NCI-H2196 (cell line): Measurements from ENCODE around the gene AATF.

Experiments used
- DNase-seq: peaks from one replicate; lab custom pipeline; 2025; ENCODE audit not compliant: unreplicated experiment; lab: John Stamatoyannopoulos, UW

AATF gene

GRCh38 chr17:37043201-37043600, 94.4 kb downstream of the AATF start:
- DNase-seq: no peak

- no peak for DNase-seq
Observed at GRCh38 chr17:37045351-37045922, 96.7 kb downstream of the AATF start.

- peak; percentile 67 for DNase-seq
Observed at GRCh38 chr17:37047631-37048104, 98.9 kb downstream of the AATF start.

- no peak for DNase-seq
Observed at GRCh38 chr17:37048811-37049210, 100.1 kb downstream of the AATF start.

- no peak for DNase-seq
Observed at GRCh38 chr17:37050920-37051319, 102.2 kb downstream of the AATF start.

- no peak for DNase-seq
Observed at GRCh38 chr17:37051381-37051780, 102.6 kb downstream of the AATF start.

- no peak for DNase-seq
Observed at GRCh38 chr17:37051833-37052232, 103.1 kb downstream of the AATF start.

- no peak for DNase-seq
Observed at GRCh38 chr17:37052450-37052849, 103.7 kb downstream of the AATF start.

- no peak for DNase-seq
Observed at GRCh38 chr17:37054894-37055293, 106.1 kb downstream of the AATF start.

GRCh38 chr17:37056622-37057021, 107.9 kb downstream of the AATF start:
- DNase-seq: no peak

GRCh38 chr17:37059493-37059892, 110.7 kb downstream of the AATF start:
- DNase-seq: no peak

GRCh38 chr17:37060094-37060493, 111.3 kb downstream of the AATF start:
- no peak for DNase-seq

- DNase-seq: no peak
Observed at GRCh38 chr17:37060928-37061327, 112.2 kb downstream of the AATF start.

- no peak for DNase-seq
Observed at GRCh38 chr17:37062021-37062420, 113.3 kb downstream of the AATF start.

GRCh38 chr17:37064206-37064605, 115.5 kb downstream of the AATF start:
- no peak for DNase-seq

- no peak for DNase-seq
Observed at GRCh38 chr17:37064956-37065355, 116.2 kb downstream of the AATF start.

GRCh38 chr17:37065486-37066321, 117.0 kb downstream of the AATF start:
- DNase-seq: no peak

- no peak for DNase-seq
Observed at GRCh38 chr17:37066322-37067255, 117.8 kb downstream of the AATF start.

- DNase-seq: peak; percentile 49
Observed at GRCh38 chr17:37067555-37068111, 118.9 kb downstream of the AATF start.

- no peak for DNase-seq
Observed at GRCh38 chr17:37068266-37068665, 119.5 kb downstream of the AATF start.

GRCh38 chr17:37069087-37069486, 120.3 kb downstream of the AATF start:
- DNase-seq: no peak
